Suppressor macrophage treated with lipopolysaccharide for 4 hours (primary cell): ENCODE results near the gene CD82.

Experiments used
- DNase-seq: peaks from one replicate; pipeline ENCODE4 v3.0.0-alpha.2; 2020

The CD82 gene

GRCh38 chr11:44565211-44565952, at the start of gene CD82:
Gene CD82 (plus strand): TSS chr11:44565663. CDS start chr11:44594663, 29,000 bp downstream.
- peak; percentile 100 for DNase-seq

- DNase-seq: no peak
Measured at GRCh38 chr11:44516688-44517507, 48.6 kb upstream of the CD82 start.

- no peak for DNase-seq
Measured at GRCh38 chr11:44517541-44517940, 47.9 kb upstream of the CD82 start.

GRCh38 chr11:44518968-44519550, 46.4 kb upstream of the CD82 start:
- no peak for DNase-seq

GRCh38 chr11:44519989-44520737, 45.3 kb upstream of the CD82 start:
- DNase-seq: no peak

GRCh38 chr11:44521148-44521547, 44.3 kb upstream of the CD82 start:
- DNase-seq: no peak

- DNase-seq: no peak
Measured at GRCh38 chr11:44522294-44522693, 43.2 kb upstream of the CD82 start.

GRCh38 chr11:44524346-44524745, 41.1 kb upstream of the CD82 start:
- DNase-seq: no peak

- DNase-seq: peak; percentile 27
Measured at GRCh38 chr11:44524751-44525201, 40.7 kb upstream of the CD82 start.

GRCh38 chr11:44525473-44526252, 39.8 kb upstream of the CD82 start:
- DNase-seq: no peak

GRCh38 chr11:44526438-44526837, 39.0 kb upstream of the CD82 start:
- DNase-seq: no peak

- DNase-seq: no peak
Measured at GRCh38 chr11:44527476-44527875, 38.0 kb upstream of the CD82 start.

- DNase-seq: no peak
Measured at GRCh38 chr11:44528103-44528502, 37.4 kb upstream of the CD82 start.

- DNase-seq: no peak
Measured at GRCh38 chr11:44528581-44528980, 36.9 kb upstream of the CD82 start.

- DNase-seq: peak; percentile 50
Measured at GRCh38 chr11:44529895-44530412, 35.5 kb upstream of the CD82 start.

- peak; percentile 84 for DNase-seq
Measured at GRCh38 chr11:44530413-44531115, 34.9 kb upstream of the CD82 start.

- no peak for DNase-seq
Measured at GRCh38 chr11:44531116-44531504, 34.4 kb upstream of the CD82 start.

GRCh38 chr11:44531636-44532035, 33.8 kb upstream of the CD82 start:
- DNase-seq: no peak

- DNase-seq: no peak
Measured at GRCh38 chr11:44532809-44533208, 32.7 kb upstream of the CD82 start.

GRCh38 chr11:44533921-44534711, 31.3 kb upstream of the CD82 start:
- DNase-seq: no peak
